Stimulated activated CD8-positive, alpha-beta memory T cell treated with anti-CD3 and anti-CD28 coated beads, Interleukin-4, amount 100 ng/mL, for 24 hours (primary cell): ENCODE results near the gene MAGEA9B.
"Not testable (repeated sequence)": the region's sequence is repeated elsewhere in the genome, so short reads cannot be mapped to it uniquely, and the experiment has no call there.

ENCODE experiments used
- DNase-seq: peaks from one replicate; pipeline ENCODE4 v3.0.0-alpha.2; 2020; ENCODE audit warnings: low read depth

Gene MAGEA9B

DNA sequence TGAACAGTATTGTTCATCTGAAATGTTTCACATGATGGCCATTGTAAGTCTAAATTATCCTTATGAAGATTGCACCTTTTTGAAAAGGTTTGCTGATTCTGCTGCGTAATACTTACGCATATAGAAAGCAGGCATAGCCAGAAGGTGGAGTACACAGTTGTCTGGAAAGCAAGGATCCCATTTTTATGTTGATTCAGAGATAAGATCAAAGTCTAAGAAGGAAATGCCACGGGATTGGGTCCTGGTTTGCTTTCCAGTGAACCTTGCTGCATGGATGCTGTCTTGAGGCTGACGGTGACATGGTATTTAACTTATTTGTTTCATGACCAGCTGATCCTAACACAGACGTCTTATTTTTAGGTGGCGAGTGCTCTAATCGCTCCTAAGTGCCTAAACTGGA, 15.5 kb downstream of the MAGEA9B start:
- no peak for DNase-seq

DNA sequence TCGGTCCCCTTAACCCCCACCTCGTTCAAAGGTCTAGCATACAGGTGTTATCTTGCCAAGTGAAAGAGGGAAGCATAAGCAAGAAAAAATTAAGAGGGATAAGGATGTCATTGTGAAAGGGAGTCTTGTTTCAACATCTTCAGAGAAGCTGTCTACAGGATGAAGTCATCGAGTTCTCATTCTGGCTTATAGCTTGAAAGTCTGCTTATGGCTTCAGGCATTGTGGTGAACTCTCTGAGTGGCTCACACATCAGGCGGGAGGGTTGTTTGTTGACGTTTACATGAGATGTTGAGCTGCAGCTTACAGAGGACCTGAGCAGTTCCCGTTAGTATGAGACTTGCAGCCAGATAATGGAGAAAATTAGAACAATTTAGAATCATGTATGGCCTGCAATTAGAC, 16.6 kb downstream of the MAGEA9B start:
- DNase-seq = no peak

DNA sequence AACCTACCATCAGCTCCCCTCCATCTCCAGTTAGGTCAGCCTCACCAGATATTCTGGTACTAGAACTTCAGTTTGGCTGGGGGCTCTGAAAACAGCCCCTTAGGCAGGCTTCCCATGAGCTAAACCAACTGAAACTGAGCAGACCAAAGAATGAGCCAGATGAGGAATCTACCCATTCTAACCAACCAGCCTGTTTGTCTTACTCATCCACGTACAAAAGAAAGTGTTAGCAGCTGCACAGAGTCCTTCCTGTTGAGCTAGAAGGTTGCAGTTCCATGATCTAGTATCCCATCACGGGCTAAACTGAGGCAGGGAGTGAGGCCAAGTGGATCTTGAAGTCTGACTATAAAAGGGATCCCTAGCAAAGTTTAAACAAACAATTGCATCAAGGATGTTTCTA, 17.5 kb downstream of the MAGEA9B start:
- no peak for DNase-seq

DNA sequence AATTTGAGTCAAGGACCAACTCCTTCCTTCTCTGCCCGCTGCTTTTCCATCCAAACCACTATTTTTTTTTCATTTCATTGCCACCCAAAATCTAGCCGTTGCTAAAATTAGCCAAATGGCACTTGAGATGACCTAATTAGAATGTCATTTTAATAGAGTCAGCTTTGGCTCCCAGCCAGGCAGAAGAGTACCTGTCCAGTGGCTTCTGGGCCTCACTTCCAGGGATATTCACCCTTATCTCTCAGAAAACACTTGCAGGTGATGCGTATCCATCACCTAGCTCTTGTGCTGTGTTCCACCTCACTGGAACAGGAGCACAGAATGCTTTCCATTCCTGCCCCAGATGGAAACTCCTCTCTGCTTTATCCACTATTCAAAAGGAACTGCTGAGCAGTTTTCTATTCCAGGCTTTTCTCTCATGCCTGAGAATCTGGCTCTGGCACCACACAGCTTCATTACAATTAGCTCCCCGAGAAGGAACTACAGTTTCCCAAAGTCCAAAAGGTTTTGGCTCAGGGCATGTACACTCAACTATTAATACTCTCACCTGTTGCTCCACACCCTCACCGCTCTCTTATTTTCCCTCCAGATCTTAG, 18.5 kb downstream of the MAGEA9B start:
- no peak for DNase-seq

DNA sequence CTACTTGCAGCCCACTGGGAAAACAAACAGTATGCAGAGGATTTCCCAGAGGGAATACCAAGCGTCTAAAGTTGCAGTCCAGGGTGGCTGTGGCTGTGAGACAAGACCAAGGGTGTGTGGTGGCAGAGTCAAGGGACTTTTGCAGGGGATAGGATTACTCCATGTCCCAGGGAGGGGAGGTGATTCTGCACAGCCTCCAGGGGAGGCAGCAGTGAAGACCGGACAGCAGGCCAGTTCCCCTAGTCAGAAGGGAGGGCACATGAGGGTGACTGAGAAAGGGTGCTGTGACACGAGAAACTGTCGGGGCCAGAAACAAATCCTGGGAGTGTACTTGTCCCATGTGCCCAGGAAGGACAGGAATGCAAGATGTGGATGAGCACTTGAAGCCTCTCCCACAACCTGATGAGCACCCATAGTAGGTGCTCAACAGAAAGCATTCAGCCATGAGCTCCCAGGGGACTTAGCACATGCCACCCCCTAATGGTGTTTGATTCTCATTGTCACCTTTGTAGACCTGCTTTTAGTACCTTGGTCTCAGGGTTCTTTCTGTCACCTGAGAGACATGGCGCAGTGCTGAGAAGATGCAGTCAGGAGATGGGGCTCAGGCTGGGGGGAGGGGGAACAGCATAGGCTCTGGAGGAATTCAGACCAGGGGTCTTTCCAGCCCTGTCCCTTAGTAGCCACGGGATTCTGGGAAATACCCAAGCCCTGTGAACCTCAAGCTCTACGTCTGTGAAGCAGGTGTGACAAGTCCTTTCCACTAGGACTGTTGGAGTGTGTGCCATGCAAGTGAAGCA, 19.4 kb downstream of the MAGEA9B start:
- no peak for DNase-seq

DNA sequence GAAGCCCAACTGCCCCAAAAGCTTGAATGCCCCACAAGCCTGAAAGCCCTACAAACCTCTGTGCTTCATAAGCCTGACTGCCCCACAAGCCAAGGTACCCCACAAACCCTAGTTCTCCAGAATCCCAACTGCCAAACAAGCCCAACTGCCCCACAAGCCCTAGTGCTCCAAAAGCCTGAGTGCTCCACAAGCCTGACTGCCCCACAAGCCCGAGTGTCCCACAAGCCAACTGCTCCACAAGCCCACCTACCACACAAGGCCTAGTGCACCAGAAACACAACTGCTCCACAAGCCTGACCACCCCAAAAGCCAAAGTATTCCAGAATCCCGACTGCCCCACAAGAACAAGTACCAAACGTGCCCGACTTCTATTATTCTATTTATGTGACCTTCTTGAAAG, 23.9 kb downstream of the MAGEA9B start:
- DNase-seq = no peak

DNA sequence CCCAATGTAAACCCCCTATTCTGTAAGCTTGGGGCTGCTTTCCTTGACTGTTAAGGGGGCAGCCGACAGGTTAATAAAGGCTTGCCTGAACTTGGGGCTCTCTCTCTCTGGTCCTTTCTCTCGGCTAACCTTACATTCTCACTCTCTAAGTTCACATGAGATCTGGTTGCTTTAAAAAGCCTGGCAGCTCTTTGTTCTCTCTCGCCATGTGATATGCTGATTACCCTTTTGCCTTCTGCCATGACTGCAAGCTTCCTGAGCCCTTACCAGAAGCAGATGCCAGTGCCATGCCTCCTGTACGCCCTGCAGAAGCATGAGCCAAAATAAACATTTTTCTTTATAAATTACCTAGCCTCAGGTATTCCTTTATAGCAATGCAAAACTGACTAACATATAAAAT, 32.0 kb downstream of the MAGEA9B start:
- not testable (repeated sequence) for DNase-seq

DNA sequence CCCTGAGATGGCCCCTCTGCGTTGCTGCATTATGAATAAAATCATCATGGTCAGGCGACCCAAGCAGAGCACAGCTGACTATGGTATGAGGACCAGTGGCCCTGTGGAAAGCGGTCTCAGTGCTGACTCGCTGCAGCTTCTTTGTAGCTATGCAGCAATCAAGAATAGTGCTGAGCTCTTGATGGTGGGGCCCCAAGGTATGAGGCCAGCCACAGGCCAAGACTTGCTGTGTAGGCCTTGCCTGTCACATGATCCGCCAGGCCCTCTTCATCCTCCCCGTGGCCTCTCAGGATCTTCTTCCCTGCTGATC, 35.4 kb downstream of the MAGEA9B start:
- not testable (repeated sequence) for DNase-seq

DNA sequence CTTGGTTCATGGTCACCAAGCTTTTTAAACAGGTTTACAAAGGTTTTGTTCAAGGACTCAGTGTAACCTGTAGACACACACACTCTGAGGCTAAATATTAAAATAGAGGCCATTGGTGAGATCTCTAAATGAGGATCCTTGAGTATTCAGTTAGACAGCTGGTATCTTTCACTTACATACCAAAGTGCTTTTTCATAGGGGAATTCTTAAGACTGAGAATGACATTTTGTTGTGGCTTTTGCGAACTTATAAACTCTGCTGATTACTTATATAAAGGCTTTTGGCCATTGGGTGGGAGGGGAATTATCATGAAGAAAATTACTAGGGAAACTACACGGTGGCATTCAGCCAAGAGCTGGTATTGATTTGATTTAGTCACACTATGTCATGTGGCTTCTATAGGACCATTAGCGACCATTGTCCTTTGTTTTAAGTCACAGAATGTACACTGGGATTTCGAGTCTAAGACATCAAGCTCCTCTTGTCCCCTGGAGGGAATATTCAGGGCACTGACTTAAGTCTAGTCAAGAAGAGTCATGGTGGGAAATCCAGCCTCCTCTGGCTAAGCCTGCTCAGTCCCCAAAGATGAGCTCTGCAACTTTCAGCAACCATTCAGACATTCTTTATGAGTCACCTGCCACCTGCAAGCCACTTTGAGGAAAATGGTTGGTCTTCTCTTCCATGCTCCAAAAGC, 35.9 kb downstream of the MAGEA9B start:
- not testable (repeated sequence) for DNase-seq

DNA sequence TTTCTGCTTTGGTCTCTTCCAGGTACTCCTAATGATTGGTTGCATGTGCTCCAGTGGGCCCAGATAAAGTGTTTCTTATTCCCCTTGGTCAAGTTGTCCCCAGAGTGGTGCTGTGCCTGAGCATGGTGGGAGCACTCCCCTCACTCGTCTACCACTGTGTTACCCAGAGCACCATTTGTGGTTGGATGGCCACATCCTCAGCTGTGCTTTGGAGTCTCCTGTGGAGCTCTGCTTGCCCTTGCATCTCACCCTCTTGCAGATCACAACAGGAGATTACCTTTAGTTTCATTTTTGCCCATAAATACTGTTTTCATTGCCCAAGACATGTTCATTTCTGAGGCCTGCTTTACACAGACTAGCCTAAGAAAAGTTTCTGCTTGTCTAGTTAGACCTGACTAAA, 36.8 kb downstream of the MAGEA9B start:
- not testable (repeated sequence) for DNase-seq

DNA sequence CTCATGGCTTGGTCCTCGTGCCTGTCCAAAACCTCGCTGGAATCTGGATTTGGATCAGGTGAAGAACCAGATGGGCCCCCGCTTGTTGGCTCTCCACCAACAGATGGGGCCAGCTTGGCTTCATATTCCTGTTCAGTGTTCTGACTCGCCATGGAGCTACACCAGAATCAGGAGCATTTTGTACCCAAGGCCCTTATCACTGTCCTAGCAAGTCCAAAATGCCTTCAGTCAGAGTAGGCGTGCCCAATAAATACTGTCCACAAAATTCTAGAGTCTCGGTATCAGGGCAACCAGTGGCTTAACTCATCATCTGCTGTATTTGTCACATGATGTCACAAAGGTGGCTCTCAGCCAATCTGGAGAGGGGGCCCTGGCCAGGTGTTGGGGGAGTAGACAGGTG, 37.6 kb downstream of the MAGEA9B start, which contains the start of gene HSFX3:
HSFX3 (minus strand) TSS at position 224 of the 400 bp plus-strand sequence; CDS start at position 152, 72 bp downstream.
- not testable (repeated sequence) for DNase-seq

DNA sequence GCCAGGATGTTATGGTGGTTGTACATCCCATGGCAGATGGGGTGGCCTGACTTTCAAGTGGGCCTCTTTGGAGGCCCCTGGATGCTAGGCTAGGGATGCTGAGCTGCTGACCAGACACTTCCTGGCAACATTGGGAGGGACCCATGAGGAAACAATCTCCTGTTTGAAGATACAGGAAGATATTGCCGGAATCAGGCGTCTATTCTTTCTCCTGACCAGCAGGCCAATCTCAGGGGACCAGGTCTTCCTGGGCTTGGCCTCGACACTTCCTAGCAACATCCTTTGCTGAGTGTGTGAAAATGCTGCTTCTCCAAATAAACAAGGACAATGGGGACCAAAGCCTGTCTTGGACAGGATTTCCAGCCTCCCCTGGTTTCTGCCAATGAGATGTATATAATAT, 39.5 kb downstream of the MAGEA9B start:
- not testable (repeated sequence) for DNase-seq

DNA sequence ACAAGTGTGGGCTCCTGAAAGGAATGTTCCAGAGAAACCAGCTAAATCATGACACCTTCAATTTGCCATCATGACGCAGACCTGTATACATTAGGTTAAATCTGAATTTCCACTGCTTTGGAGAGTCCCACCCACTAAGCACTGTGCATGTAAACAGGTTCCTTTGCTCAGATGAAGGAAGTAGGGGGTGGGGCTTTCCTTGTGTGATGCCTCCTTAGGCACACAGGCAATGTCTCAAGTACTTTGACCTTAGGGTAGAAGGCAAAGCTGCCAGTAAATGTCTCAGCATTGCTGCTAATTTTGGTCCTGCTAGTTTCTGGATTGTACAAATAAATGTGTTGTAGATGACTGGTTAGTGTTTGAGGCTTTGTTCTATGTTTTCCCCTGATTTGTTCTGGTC, 40.3 kb downstream of the MAGEA9B start:
- DNase-seq = not testable (repeated sequence)

DNA sequence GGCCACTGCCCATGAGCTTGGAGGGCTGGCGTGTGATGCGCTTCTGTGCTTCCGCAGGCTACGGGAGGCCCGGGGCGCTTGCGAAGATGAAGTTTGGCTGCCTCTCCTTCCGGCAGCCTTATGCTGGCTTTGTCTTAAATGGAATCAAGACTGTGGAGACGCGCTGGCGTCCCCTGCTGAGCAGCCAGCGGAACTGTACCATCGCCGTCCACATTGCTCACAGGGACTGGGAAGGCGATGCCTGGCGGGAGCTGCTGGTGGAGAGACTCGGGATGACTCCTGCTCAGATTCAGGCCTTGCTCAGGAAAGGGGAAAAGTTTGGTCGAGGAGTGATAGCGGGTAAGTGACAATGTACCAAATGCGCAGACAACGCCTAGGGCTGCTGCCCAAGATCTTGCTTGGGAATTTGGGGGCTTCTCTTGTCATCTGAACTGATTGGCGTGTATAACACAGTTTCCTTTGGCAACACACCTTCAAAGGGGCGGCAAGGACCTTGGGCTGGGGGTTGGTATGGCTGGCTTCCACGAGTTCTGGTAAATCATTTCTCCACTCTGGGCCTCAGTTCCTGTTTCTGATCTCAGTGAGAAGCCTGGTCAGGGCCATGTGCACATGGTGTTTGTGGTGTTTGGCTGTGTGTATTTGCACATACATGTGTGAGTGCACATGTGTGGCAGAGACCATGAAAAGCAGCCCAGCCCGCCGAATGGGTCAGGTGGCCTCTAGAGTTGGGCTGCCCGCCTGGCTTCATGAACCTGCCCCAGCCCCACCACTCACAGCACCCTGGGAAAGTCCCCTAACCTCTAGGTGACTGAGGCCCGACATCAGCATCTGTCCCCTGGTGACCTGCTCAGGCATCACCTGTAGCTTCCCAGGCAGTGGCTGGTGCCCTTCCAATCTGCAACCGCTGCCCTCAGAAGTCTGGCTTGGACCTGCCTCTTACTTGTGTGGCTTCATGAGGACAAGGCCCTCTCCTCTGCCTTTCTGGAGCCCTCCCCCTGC, 41.4 kb downstream of the MAGEA9B start:
- not testable (repeated sequence) for DNase-seq

DNA sequence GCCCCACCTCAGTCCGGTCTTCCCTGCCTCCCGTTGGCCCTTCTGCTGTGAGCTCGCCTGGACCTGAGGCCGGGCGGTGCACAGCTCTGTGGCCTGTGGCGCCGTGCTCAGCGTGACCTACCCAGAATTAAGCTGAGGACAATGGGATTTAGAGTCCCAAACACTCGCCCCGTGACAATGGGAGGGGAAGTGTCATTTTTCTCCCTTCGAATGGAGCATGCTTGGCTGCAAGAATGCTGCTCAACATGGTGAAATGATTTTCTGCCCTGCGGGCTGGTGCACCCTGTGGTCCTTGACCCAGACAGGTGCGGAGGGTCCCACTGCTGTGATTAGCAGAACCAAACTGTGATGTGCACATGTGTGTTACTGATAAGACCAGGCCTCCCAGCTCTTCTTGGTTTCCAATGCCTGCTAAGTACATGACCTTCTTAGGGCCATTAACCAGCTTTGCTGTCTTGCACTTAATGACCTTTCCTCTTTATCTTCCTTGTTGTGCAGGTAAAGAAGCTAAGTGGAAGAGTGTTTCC, 45.7 kb downstream of the MAGEA9B start:
- DNase-seq = no peak

DNA sequence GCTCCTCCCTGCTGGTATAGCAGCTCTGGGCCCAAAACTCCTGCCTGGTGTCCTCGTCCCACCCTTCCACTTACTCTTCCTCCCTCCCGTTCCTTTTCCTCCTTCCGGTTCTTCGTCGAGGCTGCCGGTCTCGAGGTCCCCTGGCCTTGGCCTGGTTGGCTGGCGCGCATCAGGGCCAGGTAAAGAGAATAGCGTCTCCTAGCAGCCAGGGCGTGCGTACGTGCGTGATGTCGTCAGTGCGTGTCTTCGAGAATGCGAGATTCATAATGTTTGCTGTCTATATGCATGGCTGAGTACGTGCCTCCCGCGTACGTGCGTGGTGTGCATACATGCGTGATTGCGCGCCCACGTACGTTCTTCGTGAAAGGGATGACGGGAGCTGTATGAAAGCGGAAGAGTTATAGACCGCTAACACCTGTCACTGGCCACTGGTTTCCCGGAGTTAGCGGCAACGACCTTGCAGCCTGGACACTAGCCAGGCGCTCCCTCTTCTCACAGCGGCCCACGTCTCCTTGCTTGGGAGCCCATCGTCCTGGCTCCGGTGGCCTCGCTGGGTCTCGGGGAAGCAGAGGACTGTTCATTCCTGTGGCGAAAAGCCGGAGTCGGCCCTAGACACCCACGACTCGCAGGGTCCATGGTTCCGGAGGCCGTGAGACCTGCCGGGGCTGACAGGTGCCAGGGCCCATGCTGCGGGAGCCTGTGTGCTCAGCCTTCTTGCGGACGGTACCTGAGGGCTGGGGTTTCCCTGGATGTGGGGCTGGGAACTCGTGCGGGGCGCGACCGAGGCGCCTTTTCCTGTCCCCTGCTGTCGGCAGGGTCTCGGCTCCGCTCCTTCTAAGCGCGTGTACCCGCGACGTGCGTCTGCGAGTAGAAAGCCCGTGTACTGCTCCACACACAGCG, 46.4 kb downstream of the MAGEA9B start, which contains the start of gene EOLA1:
EOLA1 (plus strand) TSS at position 392 of the 900 bp plus-strand sequence. CDS start 4,619 bp downstream, outside the sequence.
- DNase-seq = peak; percentile 82

DNA sequence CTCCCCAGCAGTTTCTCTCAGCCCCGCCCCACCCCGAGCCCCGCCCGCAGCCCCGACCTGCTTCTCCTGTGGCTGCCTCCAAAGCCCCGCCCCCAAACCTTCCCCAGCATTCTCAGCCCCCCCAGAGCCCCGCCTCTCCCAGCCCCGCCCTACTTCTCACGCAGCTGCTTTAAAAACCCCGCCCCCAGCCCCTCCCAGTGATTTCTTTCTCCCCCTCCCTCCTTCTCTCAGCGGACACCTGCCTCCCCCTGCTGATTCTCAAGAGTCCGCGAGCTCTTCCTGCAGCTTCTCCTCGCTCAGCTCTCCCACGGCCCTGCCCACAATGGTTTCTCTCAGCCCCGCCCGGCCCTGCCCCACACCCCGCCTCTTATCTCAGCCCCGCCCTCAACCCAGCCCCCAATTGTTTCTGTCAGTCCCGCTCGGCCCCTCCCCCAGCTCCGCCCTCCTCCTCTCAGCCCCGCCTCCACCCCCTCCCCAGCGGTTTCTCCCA, 47.1 kb downstream of the MAGEA9B start:
- peak; percentile 76 for DNase-seq

DNA sequence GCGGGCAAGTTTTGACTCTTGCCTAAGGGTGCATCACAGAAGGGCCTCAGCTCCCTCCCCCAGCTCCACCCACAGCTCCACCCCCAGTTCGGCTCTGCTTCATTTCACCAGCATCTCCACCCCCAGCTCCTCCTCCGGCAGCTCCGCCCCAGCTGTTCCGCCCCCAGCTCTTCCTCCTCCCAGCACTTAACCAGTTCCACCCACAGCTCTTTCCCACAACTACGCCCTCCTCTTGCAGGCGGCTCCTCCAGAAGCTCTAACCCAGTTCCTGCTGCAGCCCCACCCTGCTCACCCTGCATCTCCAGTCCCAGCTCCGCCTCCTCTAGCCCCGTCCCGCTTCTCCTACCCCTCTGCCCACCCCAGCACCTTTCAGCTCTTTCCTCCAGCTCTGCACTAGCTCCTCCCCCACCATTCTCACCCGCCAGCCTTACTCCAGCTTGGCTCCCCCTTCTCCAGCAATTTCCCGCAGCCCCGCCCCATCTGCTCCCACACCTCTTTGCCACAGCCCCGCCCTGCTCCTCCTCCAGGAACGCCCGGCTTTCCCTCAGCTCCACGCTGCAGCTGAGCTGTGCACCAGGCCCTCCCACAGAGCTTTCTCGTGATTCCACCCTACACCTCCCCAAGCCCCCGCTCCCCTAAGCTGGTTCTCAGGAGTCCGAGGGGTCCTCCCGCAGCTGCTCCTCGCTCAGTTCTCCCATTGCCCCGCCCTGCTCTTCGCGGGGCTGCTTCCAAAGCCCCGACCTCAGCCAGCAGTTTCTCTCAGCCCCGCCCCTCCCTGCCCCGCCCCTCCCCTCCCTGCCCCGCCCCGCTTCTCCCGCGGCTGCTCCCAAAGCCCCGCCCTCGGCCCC, 47.8 kb downstream of the MAGEA9B start:
- peak; percentile 73 for DNase-seq

DNA sequence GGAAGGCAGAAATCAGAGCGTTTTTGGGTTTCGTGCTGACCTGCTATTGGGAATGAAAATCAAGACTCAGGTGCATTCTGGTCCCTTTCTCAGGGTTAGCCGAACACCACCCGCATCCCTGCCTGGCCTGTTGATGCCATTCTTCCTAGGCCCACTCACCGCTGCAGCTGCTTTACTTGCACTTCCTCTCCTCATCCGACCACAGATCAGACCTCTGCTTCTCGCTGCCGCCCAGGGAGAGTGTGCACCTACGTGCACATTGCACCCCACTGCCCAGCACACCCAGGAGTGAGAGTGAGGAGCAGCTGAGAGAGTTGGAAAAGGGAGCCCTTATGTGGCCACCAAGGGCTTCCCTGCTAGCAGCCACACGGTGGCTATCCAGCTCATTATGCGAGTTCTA, 49.8 kb downstream of the MAGEA9B start:
- not testable (repeated sequence) for DNase-seq
